ENCODE results near the gene DNAJC25.

DNAJC25 gene

GRCh38 chr9:111674319-111674718 is 43.2 kb downstream of the DNAJC25 start:
- DNase-seq = no peak

GRCh38 chr9:111676116-111676515 is 45.0 kb downstream of the DNAJC25 start:
- no peak for DNase-seq

GRCh38 chr9:111678293-111678692 is 47.2 kb downstream of the DNAJC25 start:
- no peak for DNase-seq

- DNase-seq = no peak
Measured at GRCh38 chr9:111679199-111679598, 48.1 kb downstream of the DNAJC25 start.

- DNase-seq = no peak
Measured at GRCh38 chr9:111683392-111683791, 52.3 kb downstream of the DNAJC25 start.

- no peak for DNase-seq
Measured at GRCh38 chr9:111691672-111692329, 60.7 kb downstream of the DNAJC25 start.

- no peak for DNase-seq
Measured at GRCh38 chr9:111696796-111697195, 65.7 kb downstream of the DNAJC25 start.

- DNase-seq = no peak
Measured at GRCh38 chr9:111700776-111701175, 69.6 kb downstream of the DNAJC25 start.

Measured in NCI-H187 treated with DMSO at 0.1 percent for 48 hours (cell line).